KMS-11 (cell line): Measurements from ENCODE around the gene IFNG.

ENCODE experiments used
- H2AFZ ChIP-seq: fragments of 200-600 bp; sonication (generic); 2 replicates; pipeline ENCODE4 v1.6.1; 2016; ENCODE audit warnings: antibody characterized with exemption, mixed run types, low read depth
- H3K27ac ChIP-seq: fragments of 200-600 bp; sonication (generic); 2 replicates; pipeline ENCODE4 v1.6.1; 2016; ENCODE audit warnings: mild to moderate bottlenecking, mixed run types
- H3K27me3 ChIP-seq: fragments of 200-600 bp; sonication (generic); 2 replicates; pipeline ENCODE4 v1.6.1; 2017; ENCODE audit warnings: mild to moderate bottlenecking, low read depth, mixed run types, moderate library complexity; ENCODE audit not compliant: insufficient read depth
- H3K36me3 ChIP-seq: fragments of 200-600 bp; sonication (generic); 2 replicates; pipeline ENCODE4 v1.6.1; 2017; ENCODE audit warnings: mild to moderate bottlenecking, mixed run types; ENCODE audit not compliant: insufficient read depth
- H3K4me1 ChIP-seq: fragments of 200-600 bp; sonication (generic); 2 replicates; pipeline ENCODE4 v1.6.1; 2016; ENCODE audit warnings: mild to moderate bottlenecking, low read depth, mixed run types; ENCODE audit not compliant: poor library complexity, severe bottlenecking
- H3K4me2 ChIP-seq: fragments of 200-600 bp; sonication (generic); 2 replicates; pipeline ENCODE4 v1.7.0; 2016; ENCODE audit warnings: mild to moderate bottlenecking, mixed run types
- H3K4me3 ChIP-seq: fragments of 200-600 bp; sonication (generic); IDR thresholded peaks from 2 replicates; pipeline ENCODE4 v1.6.1; 2017; ENCODE audit warnings: low read depth, low read length, mixed read lengths; ENCODE audit not compliant: insufficient read depth
- H3K79me2 ChIP-seq: fragments of 200-600 bp; sonication (generic); 2 replicates; pipeline ENCODE4 v1.6.1; 2016; ENCODE audit warnings: low read depth, mixed run types; ENCODE audit not compliant: insufficient read depth
- H3K9ac ChIP-seq: fragments of 200-600 bp; sonication (generic); 2 replicates; pipeline ENCODE4 v1.6.1; 2016; ENCODE audit warnings: mild to moderate bottlenecking, mixed run types
- H4K20me1 ChIP-seq: fragments of 200-600 bp; sonication (generic); 2 replicates; pipeline ENCODE4 v1.6.1; 2016; ENCODE audit warnings: mild to moderate bottlenecking, mixed run types; ENCODE audit not compliant: insufficient read depth
- TF ChIP-seq, protein P1 (sequence below): fragments of 200-600 bp; sonication (generic); conservative IDR thresholded peaks from 2 replicates; pipeline ENCODE4 v1.6.1; 2017; ENCODE audit warnings: low read depth, mild to moderate bottlenecking, antibody characterized with exemption, low read length, moderate library complexity, mixed read lengths

The IFNG gene

DNA sequence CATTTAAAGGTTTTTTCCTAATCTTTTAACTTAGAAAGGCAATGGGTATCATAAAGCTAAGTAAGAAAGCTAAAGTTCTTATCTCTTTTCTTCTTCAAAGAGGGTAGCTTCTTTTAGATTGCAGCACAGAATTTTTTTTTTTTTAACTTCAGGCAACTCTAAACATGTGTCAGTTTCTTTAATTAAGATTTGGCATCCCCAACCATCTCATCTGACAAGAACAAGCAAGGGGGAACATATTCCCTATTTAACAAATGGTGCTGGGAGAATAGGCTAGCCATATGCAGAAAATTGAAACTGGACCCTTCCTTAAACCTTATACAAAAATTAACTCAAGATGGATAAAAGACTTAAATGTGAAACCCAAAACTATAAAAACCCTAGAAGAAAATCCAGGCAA, 14.3 kb upstream of the IFNG start:
- no peaks in the 10 kb centered on the region for H4K20me1 ChIP-seq
- H3K36me3 ChIP-seq: no peaks in the 10 kb centered on the region
- H3K27ac ChIP-seq: no peak overlapping the region
- H3K4me3 ChIP-seq: no peak overlapping the region
- no peak overlapping the region for H3K4me2 ChIP-seq
- no peak overlapping the region for H2AFZ ChIP-seq
- peaks cover 13% of the 10 kb centered on the region for H3K4me1 ChIP-seq
- no peaks in the 10 kb centered on the region for H3K79me2 ChIP-seq
- no peaks in the 10 kb centered on the region for H3K27me3 ChIP-seq
- H3K9ac ChIP-seq: no peak overlapping the region
- TF ChIP-seq, protein P1, sequence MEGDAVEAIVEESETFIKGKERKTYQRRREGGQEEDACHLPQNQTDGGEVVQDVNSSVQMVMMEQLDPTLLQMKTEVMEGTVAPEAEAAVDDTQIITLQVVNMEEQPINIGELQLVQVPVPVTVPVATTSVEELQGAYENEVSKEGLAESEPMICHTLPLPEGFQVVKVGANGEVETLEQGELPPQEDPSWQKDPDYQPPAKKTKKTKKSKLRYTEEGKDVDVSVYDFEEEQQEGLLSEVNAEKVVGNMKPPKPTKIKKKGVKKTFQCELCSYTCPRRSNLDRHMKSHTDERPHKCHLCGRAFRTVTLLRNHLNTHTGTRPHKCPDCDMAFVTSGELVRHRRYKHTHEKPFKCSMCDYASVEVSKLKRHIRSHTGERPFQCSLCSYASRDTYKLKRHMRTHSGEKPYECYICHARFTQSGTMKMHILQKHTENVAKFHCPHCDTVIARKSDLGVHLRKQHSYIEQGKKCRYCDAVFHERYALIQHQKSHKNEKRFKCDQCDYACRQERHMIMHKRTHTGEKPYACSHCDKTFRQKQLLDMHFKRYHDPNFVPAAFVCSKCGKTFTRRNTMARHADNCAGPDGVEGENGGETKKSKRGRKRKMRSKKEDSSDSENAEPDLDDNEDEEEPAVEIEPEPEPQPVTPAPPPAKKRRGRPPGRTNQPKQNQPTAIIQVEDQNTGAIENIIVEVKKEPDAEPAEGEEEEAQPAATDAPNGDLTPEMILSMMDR: no peak

DNA sequence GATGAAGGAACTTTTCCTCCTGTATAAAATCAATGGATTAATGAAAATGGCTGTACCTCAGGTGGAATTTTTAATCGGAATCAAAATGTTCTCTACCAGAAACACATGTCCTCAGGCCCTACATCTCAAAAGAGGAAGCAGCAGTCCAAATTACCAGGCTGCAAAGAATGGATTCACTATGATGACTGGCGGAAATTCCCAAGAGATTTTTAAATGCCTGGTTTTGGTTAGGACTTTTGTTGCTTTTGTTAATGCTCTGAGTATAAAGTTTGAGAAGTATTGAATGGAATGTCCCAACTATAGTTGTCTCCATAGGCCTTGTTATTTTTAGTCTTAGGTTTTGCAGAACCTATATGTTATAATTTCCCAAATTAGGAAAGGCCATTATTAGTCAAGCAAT, 11.2 kb upstream of the IFNG start:
- Histone ChIP-seq H3K79me2 (no peaks in the 10 kb centered on the region), H3K27me3 (no peaks in the 10 kb centered on the region), H4K20me1 (no peaks in the 10 kb centered on the region), H3K27ac (no peak overlapping the region), H2AFZ (no peak overlapping the region), H3K4me2 (no peak overlapping the region), H3K9ac (no peak overlapping the region), H3K36me3 (no peaks in the 10 kb centered on the region), H3K4me3 (no peak overlapping the region), H3K4me1 (peaks cover 7% of the 10 kb centered on the region)
- TF ChIP-seq, protein P1: no peak

DNA sequence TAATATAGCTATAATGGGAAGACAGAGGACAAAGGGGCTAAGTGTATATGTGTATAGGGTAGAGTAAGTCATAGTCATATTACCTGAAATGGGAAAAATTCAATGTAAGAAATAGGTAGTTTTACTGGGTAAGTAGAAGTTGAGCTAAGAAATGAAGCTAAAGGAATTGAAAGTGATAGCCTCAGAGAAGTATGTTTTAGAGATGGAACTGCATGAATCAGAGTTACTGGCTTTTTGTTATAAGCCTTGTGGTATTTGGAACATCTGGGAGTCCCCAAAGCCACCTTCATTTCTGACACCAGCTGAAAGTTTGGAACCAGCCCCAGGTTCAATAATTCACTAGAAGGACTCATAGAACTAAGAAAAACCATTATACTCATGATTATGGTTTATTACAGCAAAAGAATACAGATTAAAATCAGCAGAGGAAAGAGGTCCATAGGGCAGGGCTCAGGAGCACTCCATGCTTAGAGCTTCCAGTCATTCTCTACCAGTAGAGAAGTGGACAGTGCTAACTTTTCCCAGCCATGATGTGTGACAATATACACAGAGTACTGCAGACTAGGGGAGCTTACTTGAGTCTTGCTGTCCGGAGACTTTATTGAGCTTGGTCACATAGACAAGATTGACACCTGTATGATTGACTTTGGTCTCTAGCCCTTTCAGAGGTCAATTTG, 9.8 kb upstream of the IFNG start:
- no peaks in the 10 kb centered on the region for H3K36me3 ChIP-seq
- TF ChIP-seq, protein P1: no peak
- H3K9ac ChIP-seq: no peak overlapping the region
- H4K20me1 ChIP-seq: no peaks in the 10 kb centered on the region
- no peaks in the 10 kb centered on the region for H3K4me1 ChIP-seq
- no peak overlapping the region for H3K27ac ChIP-seq
- H3K4me3 ChIP-seq: no peak overlapping the region
- no peak overlapping the region for H3K4me2 ChIP-seq
- H3K79me2 ChIP-seq: no peaks in the 10 kb centered on the region
- H3K27me3 ChIP-seq: no peaks in the 10 kb centered on the region
- no peak overlapping the region for H2AFZ ChIP-seq

DNA sequence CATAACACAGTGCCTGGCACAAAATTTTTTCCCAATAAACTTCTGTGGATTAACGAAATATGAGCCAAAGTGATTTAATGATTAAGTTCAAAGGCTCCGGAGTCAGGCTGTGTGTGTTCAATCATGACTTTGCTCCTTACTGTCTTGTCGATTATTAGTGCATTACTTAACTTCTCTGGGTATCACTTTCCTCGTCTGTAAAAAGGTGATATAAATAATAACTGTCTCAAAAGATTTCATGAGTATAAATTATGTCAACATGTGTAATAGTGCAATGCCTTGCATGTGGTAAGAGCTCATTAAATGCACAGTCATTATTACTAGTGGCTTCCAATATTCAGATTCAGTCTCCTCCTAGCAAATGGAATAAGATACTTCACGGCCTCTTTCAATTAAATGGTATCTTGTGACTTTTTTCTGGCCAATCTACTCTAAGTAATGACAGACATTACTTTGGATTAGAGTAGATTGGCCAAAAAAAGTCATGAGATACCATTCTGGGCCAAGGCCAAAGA, 6.8 kb upstream of the IFNG start:
- Histone ChIP-seq H3K9ac (no peak overlapping the region), H3K27ac (no peak overlapping the region), H3K36me3 (no peaks in the 10 kb centered on the region), H3K4me2 (no peak overlapping the region), H3K4me1 (no peaks in the 10 kb centered on the region), H3K27me3 (peaks cover 13% of the 10 kb centered on the region; the same call in 1 of the 2 replicates), H2AFZ (no peak overlapping the region), H3K4me3 (no peak overlapping the region), H3K79me2 (no peaks in the 10 kb centered on the region), H4K20me1 (no peaks in the 10 kb centered on the region)
- TF ChIP-seq, protein P1: no peak
